ENCODE results near the gene PHACTR1.
"Not testable (repeated sequence)": the region's sequence is repeated elsewhere in the genome, so short reads cannot be mapped to it uniquely, and the experiment has no call there.

Gene PHACTR1

DNA sequence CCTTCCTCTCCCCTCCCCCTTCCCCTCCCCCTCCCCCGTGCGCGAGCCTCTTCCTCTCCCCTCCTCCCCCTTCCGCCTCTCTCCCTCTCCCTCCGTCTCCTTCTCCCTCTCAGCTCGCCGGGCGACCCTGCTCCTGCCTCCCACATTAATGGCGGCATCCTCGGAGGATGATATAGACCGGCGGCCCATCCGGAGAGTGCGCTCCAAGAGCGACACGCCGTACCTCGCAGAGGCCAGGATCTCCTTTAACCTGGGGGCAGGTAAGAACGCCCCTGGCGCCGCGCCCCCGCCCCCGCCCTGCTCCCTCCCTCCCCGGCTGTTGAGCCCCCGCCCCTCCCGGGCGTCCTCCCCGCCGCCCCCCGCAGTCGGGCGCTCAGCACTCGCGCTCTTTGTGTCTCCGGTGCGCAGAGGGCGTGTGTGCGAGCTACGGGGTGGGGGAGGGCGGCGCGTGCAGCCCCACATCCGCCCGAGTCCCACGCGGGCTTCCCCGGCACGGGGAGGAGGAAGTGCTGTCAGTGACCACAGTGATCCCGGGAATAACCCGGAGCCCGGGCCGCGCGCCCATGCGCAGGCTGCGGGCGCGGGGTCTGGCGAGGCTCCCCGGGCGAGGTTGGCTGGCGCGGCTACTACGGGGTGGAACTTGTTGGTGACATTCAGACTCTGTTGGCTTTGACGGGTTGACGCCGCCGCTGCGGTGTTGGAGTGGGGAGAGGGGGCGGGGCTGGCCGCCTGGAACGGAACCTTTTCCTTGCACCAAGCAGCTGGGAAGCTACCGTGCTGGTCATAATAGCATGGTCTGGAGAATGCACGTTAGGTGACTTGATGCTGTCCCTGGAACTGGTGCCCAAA is 33.2 kb downstream of the PHACTR1 start:
- no peak for DNase-seq

DNA sequence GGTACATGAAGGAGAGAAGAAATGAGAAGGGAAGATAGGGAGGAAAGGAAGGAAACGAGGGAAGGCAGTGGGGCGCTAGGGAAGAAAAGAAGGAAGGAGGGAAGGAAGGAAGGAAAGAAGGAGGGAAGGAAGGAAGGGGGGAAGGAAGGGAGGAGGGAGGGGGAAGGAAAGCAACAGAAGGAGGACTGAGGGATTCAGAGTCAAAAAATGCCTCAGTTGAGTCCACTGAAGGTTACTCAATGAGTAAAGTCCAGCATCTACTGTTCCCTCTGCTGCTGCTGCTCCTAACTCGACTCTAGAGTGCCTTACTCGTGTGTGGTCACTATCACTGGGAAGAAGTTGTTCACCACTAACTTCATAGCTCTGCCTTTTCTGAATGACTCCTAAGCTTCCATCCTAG is 33.8 kb downstream of the PHACTR1 start:
- DNase-seq, result no peak

DNA sequence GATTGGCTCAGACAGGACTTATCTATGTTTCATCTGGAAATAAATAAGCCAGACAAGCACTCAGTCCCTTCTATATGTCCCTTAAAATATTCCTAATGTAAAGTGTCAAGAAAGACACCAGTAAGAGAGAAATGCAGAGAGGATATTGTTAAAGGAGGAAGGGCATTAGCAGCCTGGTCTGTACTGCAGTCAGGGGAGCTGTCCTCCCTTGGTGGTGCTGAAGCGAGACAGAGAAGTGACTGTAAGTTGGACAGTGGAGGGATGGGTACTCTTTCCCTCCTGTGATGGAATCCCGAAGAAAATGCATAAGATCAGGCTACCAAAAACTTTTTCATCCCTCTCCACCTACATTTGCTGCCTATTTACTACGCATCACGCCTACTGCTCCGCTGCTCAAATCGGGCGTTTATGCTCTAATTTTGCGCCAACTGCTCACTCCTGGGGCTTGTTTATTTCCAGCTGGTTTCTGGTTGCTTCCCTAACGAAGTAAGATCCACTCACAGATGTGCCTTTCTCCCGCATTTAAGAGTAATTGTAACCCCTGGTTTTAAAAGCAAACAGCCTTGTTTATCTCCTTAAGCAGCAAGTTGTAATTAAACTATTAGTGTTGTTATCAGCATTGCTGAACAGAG is 35.2 kb downstream of the PHACTR1 start:
- DNase-seq, result no peak

DNA sequence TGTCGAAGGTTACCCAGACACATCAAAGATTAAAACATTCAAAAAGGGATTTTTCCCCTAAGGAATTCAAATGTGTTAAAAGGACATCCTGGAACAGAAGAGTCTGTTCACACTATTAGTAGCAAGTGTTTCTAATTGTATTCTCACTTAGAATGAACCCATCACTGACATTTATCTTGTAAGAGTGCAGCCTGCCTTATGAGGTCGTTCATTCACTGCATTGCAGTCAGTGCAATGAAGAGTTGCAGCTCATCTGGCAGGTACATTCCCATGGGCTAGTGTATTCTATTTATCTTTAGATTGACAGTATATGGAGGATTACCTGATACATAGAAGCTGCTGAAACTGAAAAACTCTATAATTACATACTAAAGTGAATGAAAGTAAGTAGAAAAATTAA is 36.5 kb downstream of the PHACTR1 start:
- DNase-seq, result no peak

DNA sequence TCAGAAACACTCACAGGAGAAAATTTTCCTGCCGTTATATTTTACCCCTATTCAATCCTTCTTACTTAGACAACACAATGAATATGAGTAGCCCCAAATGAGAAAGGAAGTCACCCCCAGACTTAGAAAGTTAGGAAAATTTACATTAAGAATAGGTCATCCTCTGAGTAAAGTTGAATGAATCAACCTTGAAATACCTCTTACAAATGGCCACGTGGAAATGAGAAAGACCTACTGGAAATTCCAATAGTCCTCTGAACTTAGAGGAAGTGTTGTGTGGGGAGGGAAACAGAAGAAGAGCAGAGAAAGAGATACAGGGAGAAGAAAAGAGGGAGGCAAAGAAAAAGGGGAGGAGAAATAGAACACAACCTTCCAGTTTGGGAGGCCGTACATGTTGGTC is 43.7 kb downstream of the PHACTR1 start:
- DNase-seq, result no peak

DNA sequence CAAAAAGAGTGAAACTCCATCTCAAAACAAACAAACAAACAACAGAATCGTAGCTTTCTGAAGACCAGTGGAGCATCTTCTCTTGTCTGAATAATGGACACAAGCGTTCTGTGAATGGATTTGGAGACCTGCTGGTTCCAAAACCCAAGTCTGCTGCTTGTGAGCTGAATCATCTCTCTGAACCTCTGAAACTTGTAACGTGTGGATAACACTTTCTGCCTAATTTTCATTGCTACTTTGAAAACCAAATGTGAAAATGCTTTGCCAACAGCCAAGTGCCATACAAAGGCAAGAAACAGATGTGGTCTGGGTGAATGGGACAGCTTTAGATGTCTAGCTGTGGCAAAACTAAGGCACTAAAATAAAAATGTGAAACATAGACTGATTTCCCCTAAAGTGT is 44.3 kb downstream of the PHACTR1 start:
- DNase-seq, result no peak

DNA sequence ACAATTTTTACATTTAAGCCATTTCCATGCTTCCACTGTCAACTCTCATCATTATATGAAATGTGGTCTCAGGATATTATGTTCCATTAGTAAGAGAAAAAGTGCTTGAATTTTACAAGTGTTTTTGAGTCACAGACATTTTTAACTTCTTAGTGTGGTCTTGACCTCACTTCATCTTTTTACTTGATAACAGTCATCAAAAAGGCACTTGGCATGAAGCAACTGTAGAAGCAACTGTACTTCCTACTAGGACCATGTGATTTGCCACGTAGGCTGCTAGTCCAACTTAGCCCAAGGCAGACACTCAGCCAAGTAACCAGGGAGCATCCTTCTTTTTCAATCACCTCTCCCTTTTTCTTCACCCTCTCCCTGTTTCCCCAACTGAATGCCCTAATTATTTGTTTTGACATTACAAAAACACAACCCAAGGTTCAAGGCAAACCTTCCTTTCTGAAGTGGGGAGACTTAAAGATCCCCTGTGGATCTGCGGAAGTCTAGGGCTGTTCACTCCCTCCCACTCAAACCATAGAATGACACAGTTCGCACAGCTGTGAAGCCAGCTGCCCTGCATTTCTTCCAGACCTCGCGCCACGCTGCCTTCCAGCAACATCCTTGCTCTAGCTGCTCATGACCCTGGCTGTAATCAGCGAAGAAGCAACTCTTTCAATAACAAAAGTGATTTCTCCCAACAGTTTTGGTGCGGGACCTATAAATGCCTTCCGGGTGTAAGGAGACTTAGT is 45.0 kb downstream of the PHACTR1 start:
- no peak for DNase-seq

DNA sequence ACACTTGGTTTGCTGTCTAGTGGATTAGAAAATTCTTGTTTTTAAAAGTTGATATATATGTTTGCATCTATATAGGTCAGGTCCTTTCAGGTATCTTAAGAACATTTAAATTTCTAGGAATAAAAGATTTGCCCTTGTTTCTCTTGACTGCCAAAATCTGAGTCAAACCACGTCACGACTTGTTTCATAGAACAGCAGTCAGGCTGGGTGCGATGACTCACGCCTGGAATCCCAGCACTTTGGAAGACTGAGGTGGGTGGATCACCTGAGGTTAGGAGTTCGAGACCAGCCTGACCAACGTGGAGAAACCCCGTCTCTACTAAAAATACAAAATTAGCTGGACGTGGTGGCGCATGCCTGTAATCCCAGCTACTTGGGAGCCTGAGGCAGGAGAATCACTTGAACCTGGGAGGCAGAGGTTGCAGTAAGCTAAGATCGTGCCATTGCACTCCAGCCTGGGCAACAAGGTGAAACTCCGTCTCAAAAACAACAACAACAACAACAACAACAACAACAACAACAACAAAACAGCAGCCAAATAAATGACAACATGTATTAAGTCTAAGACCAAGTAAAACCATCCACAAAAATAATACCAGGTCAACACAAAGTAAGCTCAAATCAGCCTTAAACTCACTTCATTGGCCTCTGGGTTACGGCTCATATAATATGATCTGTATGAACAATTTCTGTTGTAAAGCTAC is 46.3 kb downstream of the PHACTR1 start:
- DNase-seq, result not testable (repeated sequence)

DNA sequence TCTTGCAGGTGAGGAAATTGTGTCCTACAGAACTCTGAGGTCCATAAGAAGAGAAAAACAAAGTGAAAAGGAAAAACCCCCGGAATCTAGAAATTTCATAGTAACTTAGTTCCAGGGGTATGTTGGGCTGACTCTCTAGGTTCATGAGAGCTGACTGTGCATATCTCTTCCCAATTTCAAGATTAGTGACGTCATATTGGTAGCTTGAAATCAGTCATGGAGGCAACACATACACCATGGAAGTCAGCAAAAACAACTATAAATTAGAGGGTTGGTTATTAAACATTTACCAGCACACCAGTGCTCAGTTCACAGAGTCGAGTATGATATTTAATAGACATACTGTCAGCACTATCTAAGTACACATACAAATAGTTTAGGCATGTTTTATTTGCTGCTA is 49.8 kb downstream of the PHACTR1 start:
- no peak for DNase-seq

DNA sequence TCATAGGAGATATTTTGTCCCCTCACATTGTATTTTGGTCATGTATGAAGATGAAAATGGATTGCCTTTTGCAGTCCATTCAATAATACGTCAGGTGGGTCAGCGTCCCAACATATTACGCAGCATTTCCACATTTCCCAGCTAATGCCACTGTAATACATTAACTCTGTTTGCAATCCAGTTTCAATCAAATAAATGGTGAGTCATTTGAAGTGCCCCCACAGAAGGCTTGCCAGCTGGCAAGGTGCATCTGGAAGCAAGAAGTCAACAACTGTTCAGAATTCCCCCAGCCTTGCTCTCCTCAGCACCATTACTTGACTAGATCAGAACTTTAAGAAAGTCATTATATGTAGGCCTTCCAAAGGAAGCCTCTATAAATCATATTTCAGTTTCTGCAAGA is 50.4 kb downstream of the PHACTR1 start:
- DNase-seq, result no peak

DNA sequence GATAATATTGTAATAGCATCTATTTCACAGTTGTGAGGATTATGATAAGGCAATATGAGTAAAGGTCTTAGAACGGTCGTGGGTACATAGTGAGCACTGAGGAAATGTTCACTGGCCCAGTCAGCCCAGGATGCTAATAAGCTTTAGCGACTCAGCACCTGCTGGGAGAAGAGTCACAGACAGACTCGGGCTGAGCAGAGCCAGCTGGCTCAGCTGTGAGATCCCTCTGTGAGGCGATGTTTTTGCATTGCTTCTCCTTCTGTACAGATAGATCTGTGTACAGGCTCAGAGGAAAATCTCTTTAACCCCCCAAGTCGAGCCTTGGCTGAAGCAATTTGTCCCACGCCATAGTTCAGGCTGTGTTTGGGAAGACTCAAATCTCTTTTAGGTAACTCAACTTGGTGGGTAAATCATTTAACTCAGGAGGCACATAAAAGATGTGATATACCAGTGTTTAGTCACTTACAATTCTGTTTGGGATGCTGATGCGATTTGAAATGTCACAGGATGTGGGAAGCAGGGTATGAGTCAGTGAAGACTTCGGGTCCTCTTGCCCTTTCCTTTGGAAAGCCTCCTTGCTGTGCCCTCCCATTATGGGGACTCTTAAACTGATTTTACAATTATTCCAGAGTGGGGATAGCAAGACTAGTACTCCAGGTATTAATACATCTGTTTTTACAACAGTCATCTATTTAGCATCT is 53.1 kb downstream of the PHACTR1 start:
- DNase-seq, result no peak

DNA sequence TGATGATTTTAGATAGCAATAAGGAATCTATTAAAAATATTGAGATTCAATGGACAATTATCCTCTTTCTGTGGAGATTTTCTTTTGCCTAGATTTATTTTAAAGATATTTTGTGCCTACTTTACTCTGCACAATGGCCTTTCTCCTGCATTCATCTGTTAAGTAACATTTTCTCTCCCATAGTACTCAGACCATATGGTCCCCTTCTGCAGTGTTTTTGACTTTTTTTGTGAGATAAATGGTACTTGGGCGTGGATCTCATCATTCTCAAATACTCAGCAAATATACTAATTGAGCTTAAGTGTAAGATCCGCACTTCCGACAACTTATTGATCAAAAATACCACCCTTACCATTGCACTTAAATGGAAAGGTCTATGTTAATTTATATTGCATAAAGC is 55.8 kb downstream of the PHACTR1 start:
- DNase-seq, result no peak

DNA sequence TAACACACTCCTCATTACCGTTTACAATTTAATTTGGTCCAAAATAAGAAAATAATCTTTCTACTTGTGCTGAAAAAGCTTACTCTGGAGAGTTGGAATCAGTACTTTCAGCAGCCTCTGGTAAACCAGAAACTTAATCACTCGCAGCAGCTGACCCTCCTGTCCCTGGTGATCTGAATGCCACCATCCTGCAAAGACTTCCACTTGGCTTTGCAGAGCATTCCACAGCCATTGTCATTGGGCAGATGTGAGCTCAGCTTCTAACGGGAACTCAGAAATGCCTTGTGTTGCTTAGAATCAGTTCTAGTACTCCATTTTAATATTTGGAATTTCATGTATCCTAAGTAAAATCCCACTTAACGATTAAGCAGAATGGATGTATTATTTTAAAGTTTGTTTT is 59.7 kb downstream of the PHACTR1 start:
- no peak for DNase-seq

DNA sequence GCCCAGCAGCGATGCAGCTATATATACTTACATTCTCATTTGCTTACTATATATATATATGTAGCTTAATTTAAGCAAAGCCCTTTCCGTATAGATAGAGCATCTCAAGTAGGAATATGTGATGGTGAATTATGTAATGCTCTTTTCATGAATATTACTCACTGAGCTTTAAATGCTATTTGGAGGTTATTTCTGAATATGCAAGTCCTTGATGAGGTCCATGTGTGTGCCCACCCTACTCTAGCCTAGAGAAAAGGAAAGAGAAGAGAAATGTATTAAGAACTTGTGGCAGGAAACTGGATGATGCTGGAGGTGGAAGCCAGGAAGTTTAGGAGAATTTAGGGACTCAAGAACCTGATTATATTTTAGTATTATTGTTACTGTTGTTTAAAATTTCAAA is 63.2 kb downstream of the PHACTR1 start:
- DNase-seq, result no peak

DNA sequence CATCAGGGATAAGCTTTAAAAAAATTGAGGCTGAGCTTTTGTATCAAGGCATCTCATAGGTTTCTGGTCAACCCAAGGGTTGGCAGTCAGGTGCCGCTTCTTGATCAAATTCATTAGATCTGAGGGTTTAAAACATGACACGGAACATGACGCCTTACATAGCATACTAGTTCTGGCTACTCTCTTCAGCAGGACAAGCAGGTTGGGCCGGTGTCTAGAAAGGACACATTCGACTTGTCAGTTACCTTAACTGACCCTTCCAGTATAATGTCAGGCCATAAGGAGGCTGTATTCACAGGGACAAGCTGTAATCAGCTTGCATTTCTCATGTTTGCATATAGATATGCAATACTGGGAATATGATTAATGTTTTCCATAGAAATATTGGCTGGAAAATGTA is 65.6 kb downstream of the PHACTR1 start:
- DNase-seq, result no peak

DNA sequence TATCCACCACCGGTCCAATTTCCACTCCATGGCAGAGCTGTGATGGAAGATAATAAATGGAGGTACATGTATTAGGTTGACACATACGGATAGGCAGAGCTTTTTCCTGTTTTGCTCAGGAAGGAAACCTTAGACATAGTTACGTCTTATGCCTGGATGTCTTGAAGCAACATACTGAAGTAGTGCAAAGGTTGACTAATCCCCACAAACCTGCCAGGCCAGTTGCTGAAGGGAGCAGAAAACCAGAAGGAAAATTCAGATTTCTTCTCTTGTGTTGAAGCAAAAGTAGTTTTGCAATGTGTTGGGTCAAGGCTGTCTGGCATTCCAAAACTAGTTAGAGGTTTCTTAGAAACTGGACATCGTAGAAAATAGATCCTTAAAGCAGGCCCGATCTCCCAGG is 68.7 kb downstream of the PHACTR1 start:
- no peak for DNase-seq

DNA sequence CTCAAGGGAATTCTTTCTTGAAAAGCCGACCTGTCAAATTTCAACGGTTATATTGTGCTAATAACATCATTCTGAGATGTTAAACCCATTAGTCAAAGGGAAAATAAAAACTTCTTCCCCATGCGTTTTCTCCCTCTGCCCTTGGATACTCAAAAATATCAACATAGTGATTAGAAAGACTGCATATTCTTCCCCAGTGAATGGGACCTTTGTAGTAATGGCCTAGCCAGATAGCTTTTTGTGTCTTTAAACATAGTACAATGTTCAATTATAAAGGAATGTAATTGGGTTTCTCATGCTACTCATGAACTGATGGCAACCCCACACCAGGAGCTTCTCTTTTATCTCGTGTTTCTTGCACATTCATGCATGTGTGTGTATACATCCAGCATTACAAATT is 69.4 kb downstream of the PHACTR1 start:
- DNase-seq, result no peak

DNA sequence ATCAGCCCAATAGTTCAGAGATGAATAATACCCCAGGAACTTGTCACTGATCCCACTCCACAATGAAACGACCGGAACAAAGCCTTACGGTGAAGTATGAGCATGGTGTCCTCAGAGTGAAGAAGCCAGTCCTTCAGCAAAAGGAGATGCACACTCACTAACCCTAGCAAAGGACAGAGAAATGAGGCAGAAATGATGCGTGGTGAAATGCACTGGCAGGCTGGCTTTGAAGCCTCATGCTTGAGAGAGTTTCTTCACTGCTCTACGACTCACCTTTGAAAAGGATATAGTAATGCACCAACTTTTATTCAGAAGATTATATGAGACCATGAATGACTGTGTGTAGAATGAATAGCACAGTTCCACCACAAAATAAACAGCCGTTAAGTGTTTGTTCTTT is 74.8 kb downstream of the PHACTR1 start:
- DNase-seq, result no peak

DNA sequence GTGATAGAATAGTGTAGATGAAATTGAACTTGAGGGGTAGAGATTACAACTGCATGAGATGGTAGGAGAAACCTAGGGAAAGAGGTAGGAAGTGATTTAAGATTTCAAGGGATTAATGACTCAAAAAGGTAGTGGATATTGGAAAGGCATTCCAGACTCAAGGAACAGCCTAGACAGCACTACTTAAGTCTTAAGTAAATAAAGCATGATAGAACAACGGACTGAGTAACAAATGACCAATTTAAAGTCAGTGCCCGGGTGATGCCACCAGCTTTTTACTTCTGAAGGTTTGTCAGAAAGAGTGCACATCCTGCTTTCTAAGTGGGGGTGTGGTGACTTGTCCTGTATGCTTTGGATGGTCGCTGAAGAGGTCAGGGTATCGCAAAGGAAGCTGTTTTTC is 81.8 kb downstream of the PHACTR1 start:
- DNase-seq, result no peak

DNA sequence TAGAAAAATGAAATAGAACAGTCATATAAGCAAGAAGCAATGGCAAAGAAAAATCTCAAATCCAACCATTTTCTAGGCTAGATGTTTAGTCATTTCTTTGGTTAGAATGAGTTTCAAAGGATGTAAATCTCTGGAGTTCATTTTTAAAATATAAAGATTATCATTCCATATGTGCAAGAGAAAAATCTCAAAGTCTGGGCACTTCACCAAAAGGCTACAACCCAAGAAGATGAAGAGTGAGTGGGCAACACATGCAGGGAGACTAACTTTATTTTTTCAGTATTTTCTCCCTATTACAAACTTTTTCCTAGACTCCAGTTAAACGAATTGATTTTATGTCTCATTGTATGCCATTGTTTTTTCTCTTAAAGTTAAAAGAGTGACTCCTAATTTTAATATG is 83.6 kb downstream of the PHACTR1 start:
- no peak for DNase-seq

DNA sequence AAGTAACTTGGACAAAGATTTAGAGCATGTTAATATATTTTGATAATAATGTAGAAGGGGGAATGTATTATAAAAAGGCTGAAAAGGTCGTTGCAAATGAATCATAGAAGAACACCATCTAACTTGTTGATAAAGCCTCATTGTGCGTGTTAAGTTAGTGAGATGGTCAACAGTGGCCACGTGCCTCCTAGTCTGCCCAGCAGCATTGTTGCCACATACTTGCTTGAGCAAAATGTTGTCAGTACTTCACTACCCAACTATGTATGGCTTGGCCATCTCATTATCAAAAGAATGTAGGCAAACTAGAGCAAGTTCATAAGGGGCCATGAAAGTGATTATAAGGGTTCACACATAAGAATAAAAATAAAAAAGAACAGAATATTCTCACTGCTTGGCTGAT is 84.6 kb downstream of the PHACTR1 start:
- DNase-seq, result no peak

DNA sequence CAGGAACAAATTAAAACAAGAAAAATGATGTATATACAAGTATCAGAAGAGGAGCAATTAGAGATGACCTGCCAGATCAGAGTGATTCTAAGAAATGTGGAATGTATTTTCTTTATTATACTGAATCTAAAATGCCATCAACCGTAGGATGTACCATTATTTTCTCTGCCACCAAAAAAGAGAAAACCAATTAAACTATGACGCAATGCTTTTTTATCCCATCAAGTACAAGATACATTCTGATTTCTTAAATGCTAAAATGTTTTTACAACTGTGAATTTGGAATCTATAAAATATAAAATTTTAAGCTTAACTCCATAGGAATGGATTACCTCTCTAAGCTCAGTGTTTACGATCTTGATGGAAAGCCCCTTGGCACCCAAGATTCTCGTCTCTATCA is 85.9 kb downstream of the PHACTR1 start:
- DNase-seq, result no peak

DNA sequence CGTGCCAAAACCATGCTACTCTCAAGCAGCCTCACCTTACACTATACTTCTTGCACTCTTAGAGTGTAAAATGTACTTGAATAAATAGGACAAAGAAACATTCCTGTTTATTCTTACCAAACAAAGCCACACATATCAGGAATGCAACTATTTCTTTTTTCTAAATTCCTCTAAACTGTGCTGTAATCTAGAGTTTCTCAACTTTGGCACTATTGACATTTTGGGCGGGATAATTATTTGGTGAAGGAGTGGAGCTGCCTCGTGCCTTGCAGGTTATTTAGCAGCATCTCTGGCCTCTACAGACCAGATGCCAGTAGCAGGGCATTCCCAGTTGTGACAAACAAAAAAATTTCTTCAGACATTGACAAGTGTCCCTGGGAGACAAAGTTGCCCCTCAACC is 86.9 kb downstream of the PHACTR1 start:
- DNase-seq, result no peak

Data from activated T-cell treated with anti-CD3 and anti-CD28 coated beads, Interleukin-2, amount 50 U/mL, for 1 hour (primary cell).